HUDEP-2 (cell line): Measurements from ENCODE around the gene GPM6B.

Experiments used
- DNase-seq, 76 experiments: peaks; one replicate each; lab custom pipeline; 2025; ENCODE audit not compliant: unreplicated experiment in 76 of 76; lab: John Stamatoyannopoulos, UW

GPM6B gene

GRCh38 chrX:13816643-13817627 lies at the start of gene GPM6B:
Gene GPM6B (minus strand): TSS chrX:13817093. CDS start chrX:13816904, 189 bp downstream.
- no peak for DNase-seq

- no peak for DNase-seq
Measured at GRCh38 chrX:13864264-13864663, 47.4 kb upstream of the GPM6B start.

- no peak for DNase-seq
Measured at GRCh38 chrX:13863324-13863723, 46.4 kb upstream of the GPM6B start.

- DNase-seq: no peak
Measured at GRCh38 chrX:13859724-13860123, 42.8 kb upstream of the GPM6B start.

- DNase-seq: no peak
Measured at GRCh38 chrX:13857804-13858203, 40.9 kb upstream of the GPM6B start.

GRCh38 chrX:13855689-13856450 lies 39.0 kb upstream of the GPM6B start:
- no peak for DNase-seq

GRCh38 chrX:13854003-13854402 lies 37.1 kb upstream of the GPM6B start:
- DNase-seq: no peak

- DNase-seq: no peak
Measured at GRCh38 chrX:13852001-13852695, 35.3 kb upstream of the GPM6B start.

GRCh38 chrX:13845721-13846378 lies 29.0 kb upstream of the GPM6B start:
- DNase-seq: no peak

GRCh38 chrX:13843150-13843721 lies 26.3 kb upstream of the GPM6B start:
- no peak for DNase-seq

- no peak for DNase-seq
Measured at GRCh38 chrX:13840121-13840520, 23.2 kb upstream of the GPM6B start.

- no peak for DNase-seq
Measured at GRCh38 chrX:13837290-13837745, 20.4 kb upstream of the GPM6B start.

GRCh38 chrX:13836575-13836974 lies 19.7 kb upstream of the GPM6B start:
- DNase-seq: no peak

- DNase-seq: no peak
Measured at GRCh38 chrX:13835825-13836224, 18.9 kb upstream of the GPM6B start.

GRCh38 chrX:13834355-13834754 lies 17.5 kb upstream of the GPM6B start:
- DNase-seq: no peak

- DNase-seq: no peak
Measured at GRCh38 chrX:13829983-13830382, 13.1 kb upstream of the GPM6B start.

- DNase-seq: no peak
Measured at GRCh38 chrX:13828392-13828791, 11.5 kb upstream of the GPM6B start.

GRCh38 chrX:13827298-13828090 lies 10.6 kb upstream of the GPM6B start:
- DNase-seq: no peak

GRCh38 chrX:13826770-13827169 lies 9.9 kb upstream of the GPM6B start:
- no peak for DNase-seq
